Pancreas (tissue), 10 donors: ENCODE measurements around the gene NPAS1. TPM values are rescaled to one million over a fixed set of nuclear protein-coding genes. Genes with fewer than 3 reads are reported as not detected.
"Not testable (repeated sequence)": the region's sequence is repeated elsewhere in the genome, so short reads cannot be mapped to it uniquely, and the experiment has no call there.

Experiments used
- ATAC-seq, 4 donors: fragments of 200-7000 bp; cut with Tn5 transposase; one replicate each; pipeline versions ENCODE4 v1.8.0 to v1.9.1; 2020; ENCODE audit warnings: mild to moderate bottlenecking in 4 of 4, moderate library complexity in 4 of 4
- DNase-seq, 6 donors: peaks; one replicate each; pipeline ENCODE4 v3.0.0-alpha.2; 2020
- FAIRE-seq: peaks from 2 replicates; lab custom pipeline; 2012; peaks lifted over from hg19 to GRCh38; lab: Jason Lieb, UNC
- H3K27ac ChIP-seq, 4 donors: fragments of 200-600 bp; sonication (generic); 1 replicate in 3 of 4; 2 replicates in 1 of 4; pipeline versions ENCODE4 v1.5.0 to v1.8.0; 2020
- H3K27me3 ChIP-seq, 4 donors: fragments of 200-600 bp; one replicate each; pipeline ENCODE4 v1.8.0; 2021
- H3K36me3 ChIP-seq, 3 donors: fragments of 200-600 bp; sonication (generic) in 1 of 3; one replicate each; pipeline versions ENCODE4 v1.5.0 to v1.8.0; 2020 to 2021
- H3K4me1 ChIP-seq, 3 donors: fragments of 200-600 bp; one replicate each; pipeline ENCODE4 v1.8.0; 2021
- H3K4me3 ChIP-seq, 4 donors: fragments of 200-600 bp; sonication (generic) in 2 of 4; one replicate each; pipeline versions ENCODE4 v1.5.0 to v1.8.0; 2020 to 2021
- H3K9me3 ChIP-seq, 4 donors: fragments of 200-600 bp; one replicate each; pipeline ENCODE4 v1.8.0; 2021
- WGBS, 2 donors: extraction: QIAGEN DNeasy Blood & Tissue Kit; methylation state at CpG; one replicate each; pipeline ENCODE4 v1.1.7; 2013; 5-methylcytosine and 5-hydroxymethylcytosine counted together
- intact Hi-C, 3 donors: fragments of 100-400 bp; cut with DNase I; formaldehyde crosslinking; loops; one replicate each; pipeline versions ENCODE4 v1.11.1 to v1.14.2; 2022
- polyA plus RNA-seq, 2 donors: library from polyadenylated mRNA; stranded (reverse); fragments of 200-250 nt; gene quantifications; one replicate each; pipeline ENCODE4 v1.2.3, GENCODE V29; 2013
- total RNA-seq, 6 donors: library from RNA; stranded (reverse); fragmentation: NEBNext Ultra II Directional in 4 of 6; extraction: Animal tissue kit (Norgen Biotek cat#: 25700) in 4 of 6; gene quantifications; one replicate each; pipeline versions ENCODE4 v1.2.1 to v1.2.4, GENCODE V29; 2021 to 2023
- TF ChIP-seq, protein P1 (sequence below), 4 donors: fragments of 200-600 bp; sonication (generic) in 3 of 4; IDR thresholded peaks; one replicate each; pipeline versions ENCODE4 v1.5.0 to v1.8.0; 2021; ENCODE audit warnings: antibody characterized with exemption in 4 of 4
- donor health status: healthy with polysubstance abuse.
- donor health status: DM: no; HTN: no; CAD: no; lungs with moderate emphysema.
- donor health status: DM: no; HTN: no; CAD: no.
- donor health status: control.
- donor health status: control.
- donor health status: Bipolar disorder and iron deficiency.
- donor health status: DM: yes; HTN: yes; CAD: no.
- donor health status: DM: no; HTN: no; CAD: no.
- donor health status: DM: no; HTN: no; CAD: no.
- donor health status: DM: yes; HTN: yes; CAD: no.

Gene NPAS1
- total and polyA plus RNA-seq, 8 donors: 0.12 to 0.49 (median 0.28) TPM

- Histone ChIP-seq H3K27ac (peak overlapping the region in 1 of 4 donors; percentile 75), H3K4me3 (peak overlapping the region; percentile 83 to 100 (median 95))
These were observed 27.7 kb downstream of the NPAS1 start for GRCh38 chr19:47047272-47047762.

DNA sequence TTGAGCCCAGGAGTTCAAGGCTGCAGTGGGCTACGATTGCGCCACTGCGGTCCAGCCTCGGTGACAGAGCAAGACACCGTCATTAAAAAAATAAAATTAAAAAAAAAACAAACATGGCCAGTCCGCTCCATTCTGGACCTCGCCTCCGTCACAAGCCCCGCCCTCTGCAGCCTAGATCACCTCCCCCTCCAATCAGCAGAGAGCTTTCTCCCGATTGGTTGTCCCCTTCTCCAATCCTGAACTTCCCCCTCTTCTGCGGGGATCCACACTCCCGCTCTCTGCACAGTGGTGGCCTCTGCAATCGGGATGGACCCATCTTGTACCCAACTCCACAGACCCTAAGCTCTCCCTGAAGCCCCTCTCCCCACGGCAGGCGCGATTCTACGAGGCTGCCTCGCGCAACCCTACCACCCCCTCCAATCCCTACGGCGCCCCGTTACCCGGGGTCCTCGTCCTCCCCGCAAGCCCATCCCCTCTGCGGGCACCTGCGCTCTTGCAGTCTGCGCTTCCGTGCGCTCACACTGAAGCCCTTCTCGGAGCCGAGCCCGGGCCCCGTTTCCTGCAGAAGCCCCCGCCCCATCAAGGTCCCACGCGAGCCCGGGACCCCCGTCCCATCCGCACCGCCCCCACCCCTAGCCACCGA is 28.2 kb downstream of the NPAS1 start:
- intact Hi-C loops: no loop called here
- ATAC-seq (peak; percentile 69 to 87 (median 80)), DNase-seq (peak; percentile 71 to 85 (median 78)), FAIRE-seq (no peak)
- Histone ChIP-seq H3K27ac (peak overlapping the region; percentile 41 to 75 (median 68)), H3K9me3 (no peaks in the 10 kb centered on the region), H3K4me3 (peak overlapping the region; percentile 83 to 100 (median 95)), H3K27me3 (no peaks in the 10 kb centered on the region), H3K4me1 (no peaks in the 10 kb centered on the region), H3K36me3 (no peaks in the 10 kb centered on the region)
- TF ChIP-seq, protein P1, sequence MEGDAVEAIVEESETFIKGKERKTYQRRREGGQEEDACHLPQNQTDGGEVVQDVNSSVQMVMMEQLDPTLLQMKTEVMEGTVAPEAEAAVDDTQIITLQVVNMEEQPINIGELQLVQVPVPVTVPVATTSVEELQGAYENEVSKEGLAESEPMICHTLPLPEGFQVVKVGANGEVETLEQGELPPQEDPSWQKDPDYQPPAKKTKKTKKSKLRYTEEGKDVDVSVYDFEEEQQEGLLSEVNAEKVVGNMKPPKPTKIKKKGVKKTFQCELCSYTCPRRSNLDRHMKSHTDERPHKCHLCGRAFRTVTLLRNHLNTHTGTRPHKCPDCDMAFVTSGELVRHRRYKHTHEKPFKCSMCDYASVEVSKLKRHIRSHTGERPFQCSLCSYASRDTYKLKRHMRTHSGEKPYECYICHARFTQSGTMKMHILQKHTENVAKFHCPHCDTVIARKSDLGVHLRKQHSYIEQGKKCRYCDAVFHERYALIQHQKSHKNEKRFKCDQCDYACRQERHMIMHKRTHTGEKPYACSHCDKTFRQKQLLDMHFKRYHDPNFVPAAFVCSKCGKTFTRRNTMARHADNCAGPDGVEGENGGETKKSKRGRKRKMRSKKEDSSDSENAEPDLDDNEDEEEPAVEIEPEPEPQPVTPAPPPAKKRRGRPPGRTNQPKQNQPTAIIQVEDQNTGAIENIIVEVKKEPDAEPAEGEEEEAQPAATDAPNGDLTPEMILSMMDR (IDR thresholded peaks at IDR 0.05): no peak
- WGBS, 2 donors: 2 to 4% methylated on average over 42 of the region's 42 CpGs

More at GRCh38 chr19:47047272-47047762, 27.7 kb downstream of the NPAS1 start:
- Histone ChIP-seq H3K9me3 (no peaks in the 10 kb centered on the region), H3K36me3 (no peaks in the 10 kb centered on the region), H3K4me1 (no peaks in the 10 kb centered on the region), H3K27me3 (no peaks in the 10 kb centered on the region)
- no peak for FAIRE-seq
- peak in 1 of 6 donors; percentile 44 for DNase-seq
- intact Hi-C loops: no loop called here
- 79 to 85% methylated on average over 13 of the region's 13 CpGs for WGBS, 2 donors
- TF ChIP-seq, protein P1 (IDR thresholded peaks at IDR 0.05): no peak
- no peak for ATAC-seq

- FAIRE-seq: no peak
- TF ChIP-seq, protein P1 (IDR thresholded peaks at IDR 0.05): no peak
- H3K9me3 ChIP-seq: no peaks in the 10 kb centered on the region
- intact Hi-C loops: no loop called here
- no peaks in the 10 kb centered on the region for H3K27me3 ChIP-seq
- no peaks in the 10 kb centered on the region for H3K36me3 ChIP-seq
- H3K4me3 ChIP-seq: no peak overlapping the region
- DNase-seq: peak in 1 of 6 donors; percentile 15
- no peak overlapping the region for H3K27ac ChIP-seq
- no peak for ATAC-seq
- WGBS, 2 donors: 36 to 41% methylated on average over 9 of the region's 9 CpGs
- H3K4me1 ChIP-seq: no peaks in the 10 kb centered on the region
These were observed 29.7 kb downstream of the NPAS1 start for GRCh38 chr19:47049307-47049700.

DNA sequence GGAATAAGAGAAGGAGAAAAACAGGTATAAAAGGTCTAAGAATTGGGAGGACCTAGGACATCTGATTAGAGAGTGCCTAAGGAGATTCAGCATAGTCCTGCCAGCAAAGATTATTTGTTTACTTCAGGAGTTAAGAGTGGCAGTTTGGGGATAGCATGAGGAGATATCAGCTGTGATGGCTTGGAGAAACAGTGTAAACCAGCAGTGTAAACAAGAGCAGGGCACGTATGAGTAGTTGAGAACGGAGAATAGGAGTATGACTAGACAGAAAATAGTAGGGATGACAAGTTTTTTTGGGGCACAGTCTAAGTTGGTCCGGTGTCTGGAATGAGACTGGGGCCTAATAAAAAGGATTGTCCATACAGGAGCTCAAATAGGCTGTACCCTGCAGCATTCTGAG is 30.9 kb downstream of the NPAS1 start:
- H3K9me3 ChIP-seq, H3K4me1 ChIP-seq, H3K27me3 ChIP-seq, H3K27ac ChIP-seq, FAIRE-seq, H3K36me3 ChIP-seq, DNase-seq, ATAC-seq, intact Hi-C loops, H3K4me3 ChIP-seq: not testable (repeated sequence)
- WGBS, 2 donors: 63 to 66% methylated on average over 3 of the region's 3 CpGs

- ATAC-seq (no peak), FAIRE-seq (no peak), DNase-seq (peak in 1 of 6 donors; percentile 6)
- H3K4me3 ChIP-seq: no peak overlapping the region
- no peaks in the 10 kb centered on the region for H3K4me1 ChIP-seq
- H3K9me3 ChIP-seq: no peaks in the 10 kb centered on the region
- H3K36me3 ChIP-seq: no peaks in the 10 kb centered on the region
- no peak overlapping the region for H3K27ac ChIP-seq
- H3K27me3 ChIP-seq: no peaks in the 10 kb centered on the region
- TF ChIP-seq, protein P1 (IDR thresholded peaks at IDR 0.05): no peak
- intact Hi-C loops: no loop called here
- 60 to 64% methylated on average over 5 of the region's 5 CpGs for WGBS, 2 donors
These were observed 36.8 kb downstream of the NPAS1 start for GRCh38 chr19:47056411-47056810.
